K562 (cell line): Measurements from ENCODE around the gene MAP1S. TPM values are rescaled to one million over a fixed set of nuclear protein-coding genes. Genes with fewer than 3 reads are reported as not detected.
A peak's percentile ranks its signal among the peaks of the same experiment; 100 is the strongest.

Experiments
- ATAC-seq: fragments of 200-7000 bp; cut with Tn5 transposase; 3 replicates; pipeline ENCODE4 v1.9.1; 2020; ENCODE audit warnings: moderate library complexity
- BruUV-seq: library from RNA; stranded (reverse); fragments of 400-500 nt; replicated peaks from 2 replicates; lab custom pipeline; 2021; lab: Mats Ljungman, UMichigan
- CTCF ChIA-PET: fragments of 300-600 bp; formaldehyde crosslinking; extraction: SDS; loops from one replicate; lab custom pipeline; 2021; ENCODE audit warnings: low intra/inter-chr PET ratio; lab: Yijun Ruan, JAX
- POLR2A ChIA-PET: fragments of 300-600, 350-650 bp; sonication (Branson Sonifier 250); formaldehyde crosslinking; extraction: SDS; loops from one replicate; lab custom pipeline; 2021; ENCODE audit warnings: antibody characterized with exemption, inconsistent platforms; lab: Yijun Ruan, JAX
- DNase-seq, 4 experiments: peaks; one replicate each; pipeline versions ENCODE4 v3.0.0 to v3.0.0-alpha.2; 2011 to 2018; ENCODE audit warnings: low spot score in 3 of 4, mixed read lengths in 3 of 4; ENCODE audit errors: extremely low read depth in 1 of 4
- FAIRE-seq: peaks from 2 replicates; lab custom pipeline; 2011; peaks lifted over from hg19 to GRCh38; lab: Jason Lieb, UNC
- H2AFZ ChIP-seq: 2 replicates; pipeline ENCODE4 v1.6.0; 2011; ENCODE audit warnings: low read depth, low read length, control low read depth, inconsistent platforms
- H3K27ac ChIP-seq: fragments of 200-600 bp; 3 replicates; pipeline ENCODE4 v1.8.0; 2011; ENCODE audit warnings: low read depth, mild to moderate bottlenecking, control low read depth, inconsistent platforms, low read length, moderate library complexity, mixed read lengths; ENCODE audit errors: extremely low read depth
- H3K27me3 ChIP-seq, 2 experiments: fragments of 300-600 bp in 1 of 2; 2 replicates in 1 of 2; 3 replicates in 1 of 2; pipeline versions ENCODE4 v1.6.0 to v1.8.0; 2011; ENCODE audit warnings: inconsistent platforms in 2 of 2, low read length in 2 of 2, mild to moderate bottlenecking in 1 of 2, mixed read lengths in 1 of 2, moderate library complexity in 1 of 2; ENCODE audit not compliant: control insufficient read depth in 2 of 2, insufficient read depth in 2 of 2
- H3K36me3 ChIP-seq: fragments of 300-600 bp; 3 replicates; pipeline ENCODE4 v1.8.0; 2011; ENCODE audit warnings: mild to moderate bottlenecking, low read length, inconsistent platforms; ENCODE audit not compliant: control insufficient read depth, insufficient read depth
- H3K4me1 ChIP-seq, 2 experiments: fragments of 200-600 bp in 1 of 2; replicated peaks in 1 of 2; 2 replicates in 1 of 2; 3 replicates in 1 of 2; pipeline versions ENCODE4 v1.5.1 to v1.8.0; 2011; ENCODE audit warnings: inconsistent platforms in 2 of 2, low read length in 2 of 2, mild to moderate bottlenecking in 1 of 2, mixed read lengths in 1 of 2, moderate library complexity in 1 of 2; ENCODE audit not compliant: control insufficient read depth in 2 of 2, insufficient read depth in 2 of 2
- H3K4me2 ChIP-seq: 2 replicates; pipeline ENCODE4 v1.6.1; 2011; ENCODE audit warnings: low read length, control low read depth, inconsistent platforms, mixed read lengths; ENCODE audit not compliant: insufficient read depth
- H3K4me3 ChIP-seq: fragments of 200-600 bp; sonication (generic), shearing (Covaris generic); 2 replicates; pipeline ENCODE4 v1.5.1; 2016; ENCODE audit warnings: control low read depth, inconsistent platforms
- H3K79me2 ChIP-seq: fragments of 200-600 bp; 3 replicates; pipeline ENCODE4 v1.8.0; 2011; ENCODE audit warnings: low read length, inconsistent platforms; ENCODE audit not compliant: control insufficient read depth, insufficient read depth
- H3K9ac ChIP-seq, 2 experiments: 2 replicates each; pipeline versions ENCODE4 v1.6.0 to v1.6.1; 2011; ENCODE audit warnings: low read depth in 2 of 2, low read length in 2 of 2, control low read depth in 1 of 2, inconsistent platforms in 1 of 2, mild to moderate bottlenecking in 1 of 2, mixed read lengths in 1 of 2; ENCODE audit not compliant: insufficient read depth in 1 of 2
- H3K9me1 ChIP-seq: one replicate; pipeline ENCODE4 v1.6.0; 2011; ENCODE audit warnings: inconsistent platforms, mild to moderate bottlenecking, low read length, moderate library complexity; ENCODE audit not compliant: control insufficient read depth, insufficient read depth
- H3K9me3 ChIP-seq: replicated peaks from 2 replicates; pipeline ENCODE4 v1.5.1; 2011; ENCODE audit warnings: low read depth, low read length, inconsistent platforms; ENCODE audit not compliant: control insufficient read depth, insufficient read depth
- H4K20me1 ChIP-seq: replicated peaks from 2 replicates; pipeline ENCODE4 v1.6.1; 2011; ENCODE audit warnings: low read length, inconsistent platforms, mixed read lengths; ENCODE audit not compliant: control insufficient read depth, insufficient read depth
- ARID1B ChIP-seq: fragments of 450-650 bp; IDR thresholded peaks from 2 replicates; pipeline ENCODE4 v1.6.1; 2016; ENCODE audit warnings: antibody characterized with exemption, mild to moderate bottlenecking, inconsistent platforms
- ATF3 ChIP-seq, 2 experiments: fragments of 450-650 bp in 1 of 2; sonication (generic) in 1 of 2; formaldehyde crosslinking in 1 of 2; IDR thresholded peaks in 1 of 2; conservative IDR thresholded peaks in 1 of 2; 2 replicates each; pipeline versions ENCODE4 v1.6.1 to v1.8.1; 2016 to 2023; ENCODE audit warnings: mild to moderate bottlenecking in 2 of 2, moderate library complexity in 2 of 2, inconsistent platforms in 1 of 2, missing genetic modification reagents in 1 of 2
- BHLHE40 ChIP-seq: IDR thresholded peaks from 2 replicates; pipeline ENCODE4 v1.6.1; 2011; ENCODE audit warnings: low read length, improper control_type of control experiment
- DIDO1 ChIP-seq: fragments of 450-650 bp; IDR thresholded peaks from 2 replicates; pipeline ENCODE4 v1.6.1; 2016; ENCODE audit warnings: low read depth, missing biosample characterization, missing genetic modification characterization
- ETV1 ChIP-seq: fragments of 450-650 bp; conservative IDR thresholded peaks from 2 replicates; pipeline ENCODE4 v1.6.1; 2016; ENCODE audit warnings: missing genetic modification characterization, control low read depth, low read depth, missing compliant biosample characterization
- MTA1 ChIP-seq: fragments of 450-650 bp; IDR thresholded peaks from 2 replicates; pipeline ENCODE4 v1.6.1; 2017; ENCODE audit warnings: borderline replicate concordance
- NFE2 ChIP-seq: IDR thresholded peaks from 2 replicates; pipeline ENCODE4 v1.6.1; 2014; ENCODE audit warnings: antibody characterized with exemption, low read depth
- SMAD4 ChIP-seq: fragments of 250-450 bp; sonication (Bioruptor Pico); conservative IDR thresholded peaks from 2 replicates; pipeline ENCODE4 v1.8.0; 2021; ENCODE audit warnings: inconsistent platforms, mild to moderate bottlenecking, moderate library complexity
- TAL1 ChIP-seq: fragments of 450-650 bp; IDR thresholded peaks from 2 replicates; pipeline ENCODE4 v1.6.1; 2016; ENCODE audit warnings: mild to moderate bottlenecking
- TFAP4 ChIP-seq: sonication (generic); formaldehyde crosslinking; IDR thresholded peaks from 2 replicates; pipeline ENCODE4 v1.8.0; 2022; ENCODE audit warnings: missing genetic modification reagents, mild to moderate bottlenecking, moderate library complexity, borderline replicate concordance
- ZBTB11 ChIP-seq, 3 experiments: fragments of 200-800 bp in 1 of 3; fragments of 250-450 bp in 1 of 3; fragments of 450-650 bp in 1 of 3; sonication (Bioruptor Pico) in 1 of 3; sonication (Bioruptor generic) in 1 of 3; formaldehyde crosslinking in 1 of 3; IDR thresholded peaks; 2 replicates each; pipeline versions ENCODE4 v1.6.1 to v1.8.0; 2016 to 2022; ENCODE audit warnings: mild to moderate bottlenecking in 2 of 3, missing genetic modification characterization in 2 of 3, missing compliant biosample characterization in 1 of 3, moderate library complexity in 1 of 3
- whole genome bisulfite sequencing: fragments of 100-300 bp; shearing (Covaris generic); methylation state at CpG from one replicate; pipeline ENCODE4 v1.1.6; 2016; ENCODE audit warnings: low coverage, mixed read lengths; ENCODE audit not compliant: insufficient coverage; ENCODE audit errors: missing lambda C conversion rate; 5-methylcytosine and 5-hydroxymethylcytosine counted together
- in situ Hi-C: fragments of 300-500 bp; cut with MboI; formaldehyde crosslinking; loops from 4 replicates; pipeline ENCODE4 v1.15.0; 2018; ENCODE audit warnings: inconsistent platforms, mixed read lengths
- intact Hi-C: fragments of 100-400 bp; cut with micrococcal nuclease; formaldehyde crosslinking; loops from 2 replicates; pipeline ENCODE4 v1.14.2; 2022
- polyA plus RNA-seq, 8 experiments: library from polyadenylated mRNA; depleted of rRNA in 4 of 8; stranded (reverse) in 5 of 8; unstranded in 3 of 8; fragments of >200 nt; fragmentation: Nextera tagmentation in 2 of 8; fragmentation: Illumina TruSeq in 1 of 8; extraction: Ambion mirVana in 2 of 8; extraction: Trizol in 1 of 8; gene quantifications; 2 replicates each; pipeline versions ENCODE4 v1.2.1 to v1.2.3, GENCODE V29; 2011 to 2014; ENCODE audit warnings: inconsistent platforms in 1 of 8, missing spikeins in 1 of 8
- total RNA-seq, 7 experiments: library from RNA; depleted of rRNA in 6 of 7; stranded (reverse); fragments of >200 nt in 6 of 7; fragmentation: Illumina TruSeq in 2 of 7; extraction: Trizol in 2 of 7; gene quantifications; 2 replicates each; pipeline versions ENCODE4 v1.2.1 to v1.2.3, GENCODE V29; 2011 to 2021; ENCODE audit warnings: low replicate concordance in 1 of 7
- TF ChIP-seq, protein P1 (sequence below): fragments of 450-650 bp; IDR thresholded peaks from 2 replicates; pipeline ENCODE4 v1.6.1; 2016
- TF ChIP-seq, protein P2 (sequence below): fragments of 250-450 bp; sonication (Bioruptor Pico); IDR thresholded peaks from 2 replicates; pipeline ENCODE4 v1.4.0; 2020

The MAP1S gene
- total and polyA plus RNA-seq, 9 of the 15 experiments (the other 6 are each of a cell fraction or from before 2014, with no cell fraction given) = 2.0 to 81.0 (median 9.5) TPM

GRCh38 chr19:17680230-17680722 lies 39.0 kb upstream of the MAP1S start:
- H3K4me2 ChIP-seq = peak overlapping the region; percentile 54
- H3K27me3 ChIP-seq = no peaks in the 10 kb centered on the region; a peak in 2 of 5 replicates
- 1% methylated on average over 21 of the region's 38 CpGs for WGBS
- H3K79me2 ChIP-seq = no peaks in the 10 kb centered on the region
- BruUV-seq = no TSS peak
- H2AFZ ChIP-seq = peak overlapping the region; percentile 30; the same call in 1 of the 2 replicates
- FAIRE-seq = no peak
- DNase-seq = peak; percentile 87 to 90 (median 89)
- ChIA-PET POLR2A (interaction anchor here (1.4 kb wide), 1 partner anchor 11 kb away, joined by 3 read pairs; no protein-coding TSS in a partner anchor), CTCF (no interaction called here)
- H3K9me1 ChIP-seq = no peaks in the 10 kb centered on the region
- intact Hi-C loops = no loop called here
- H3K4me1 ChIP-seq = peaks cover 8 to 15% of the 10 kb centered on the region in 2 experiments; a peak in 4 of 5 replicates
- H3K36me3 ChIP-seq = no peaks in the 10 kb centered on the region
- in situ Hi-C loops = no loop called here
- H4K20me1 ChIP-seq = peaks cover 5% of the 10 kb centered on the region
- peak overlapping the region; percentile 30 for H3K4me3 ChIP-seq
- H3K27ac ChIP-seq = no peak overlapping the region
- H3K9ac ChIP-seq = peak overlapping the region in 1 of 2 experiments; percentile 72; a peak in 1 of 4 replicates
- peak; percentile 93 for ATAC-seq
- no peaks in the 10 kb centered on the region for H3K9me3 ChIP-seq
- TF ChIP-seq MTA1 (peak; percentile 32; the same call in 1 of the 2 replicates), ZBTB11 (CRISPR knock-in tag; IDR thresholded peaks at IDR 0.05) (peak in 1 of 3 experiments; percentile 78; a peak in 2 of 6 replicates), ARID1B (peak; percentile 55), ETV1 (tag) (peak; percentile 52), DIDO1 (tag) (0 out of 2 replicates have a peak, but pooled peaks have one; percentile 7), BHLHE40 (peak; percentile 57; the same call in 1 of the 2 replicates), NFE2 (peak; percentile 56), SMAD4 (peak; percentile 90), ATF3 (IDR thresholded peaks at IDR 0.05) (peak; percentile 73), ATF3 (CRISPR knock-in tag; conservative IDR thresholded peaks at IDR 0.05) (no peak), TFAP4 (CRISPR knock-in tag) (peak; percentile 80), TAL1 (no peak)
- TF ChIP-seq, protein P1, sequence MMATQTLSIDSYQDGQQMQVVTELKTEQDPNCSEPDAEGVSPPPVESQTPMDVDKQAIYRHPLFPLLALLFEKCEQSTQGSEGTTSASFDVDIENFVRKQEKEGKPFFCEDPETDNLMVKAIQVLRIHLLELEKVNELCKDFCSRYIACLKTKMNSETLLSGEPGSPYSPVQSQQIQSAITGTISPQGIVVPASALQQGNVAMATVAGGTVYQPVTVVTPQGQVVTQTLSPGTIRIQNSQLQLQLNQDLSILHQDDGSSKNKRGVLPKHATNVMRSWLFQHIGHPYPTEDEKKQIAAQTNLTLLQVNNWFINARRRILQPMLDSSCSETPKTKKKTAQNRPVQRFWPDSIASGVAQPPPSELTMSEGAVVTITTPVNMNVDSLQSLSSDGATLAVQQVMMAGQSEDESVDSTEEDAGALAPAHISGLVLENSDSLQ = 0 out of 2 replicates have a peak, but pooled peaks have one; percentile 8
- TF ChIP-seq, protein P2, sequence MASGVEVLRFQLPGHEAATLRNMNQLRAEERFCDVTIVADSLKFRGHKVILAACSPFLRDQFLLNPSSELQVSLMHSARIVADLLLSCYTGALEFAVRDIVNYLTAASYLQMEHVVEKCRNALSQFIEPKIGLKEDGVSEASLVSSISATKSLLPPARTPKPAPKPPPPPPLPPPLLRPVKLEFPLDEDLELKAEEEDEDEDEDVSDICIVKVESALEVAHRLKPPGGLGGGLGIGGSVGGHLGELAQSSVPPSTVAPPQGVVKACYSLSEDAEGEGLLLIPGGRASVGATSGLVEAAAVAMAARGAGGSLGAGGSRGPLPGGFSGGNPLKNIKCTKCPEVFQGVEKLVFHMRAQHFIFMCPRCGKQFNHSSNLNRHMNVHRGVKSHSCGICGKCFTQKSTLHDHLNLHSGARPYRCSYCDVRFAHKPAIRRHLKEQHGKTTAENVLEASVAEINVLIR (CRISPR knock-in tag) = 0 out of 2 replicates have a peak, but pooled peaks have one; percentile 13
